MM.1S (cell line): ENCODE data around the gene EIF4A3.

Source experiments
- CTCF ChIP-seq: fragments of 300-600 bp; sonication (generic); IDR thresholded peaks from 2 replicates; pipeline ENCODE4 v1.5.1; 2016; ENCODE audit warnings: antibody characterized with exemption, low read length, mixed read lengths
- EZH2 ChIP-seq: fragments of 300-600 bp; sonication (generic); optimal IDR thresholded peaks from 2 replicates; pipeline ENCODE3; 2017; ENCODE audit warnings: low read depth, mild to moderate bottlenecking, antibody characterized with exemption, low read length, mixed read lengths
- EZH2phosphoT487 ChIP-seq: fragments of 300-600 bp; sonication (generic); IDR thresholded peaks from 2 replicates; pipeline ENCODE4 v1.6.1; 2018; ENCODE audit warnings: antibody characterized with exemption, low read length

DNA sequence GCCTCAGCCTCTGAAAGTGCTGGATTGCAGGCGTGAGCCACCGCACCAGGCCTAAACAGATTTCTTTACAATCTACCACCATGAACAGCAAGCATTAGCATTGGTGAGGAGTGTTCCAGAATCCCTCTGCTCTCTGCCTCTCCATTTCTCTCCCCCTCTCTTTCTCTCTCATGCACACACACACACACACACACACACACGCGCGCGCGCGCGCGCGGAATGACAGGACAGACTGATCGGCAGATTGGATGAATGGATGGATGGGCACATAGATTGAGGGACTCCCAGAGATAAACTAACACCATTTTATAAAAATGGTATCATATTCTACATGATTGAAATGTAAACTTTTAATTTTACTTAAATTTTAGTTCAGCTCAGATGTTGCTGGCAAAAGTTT is 26.2 kb upstream of the EIF4A3 start:
- TF ChIP-seq CTCF (no peak), EZH2 (no peak), EZH2phosphoT487 (no peak)
